BJ (cell line): ENCODE results near the gene CHCHD6. TPM values are rescaled to one million over a fixed set of nuclear protein-coding genes. Genes with fewer than 3 reads are reported as not detected.

Experiments used
- CTCF ChIA-PET: fragments of 350-600 bp; formaldehyde crosslinking; extraction: SDS; loops from one replicate; lab custom pipeline; 2021; ENCODE audit warnings: antibody characterized with exemption, inconsistent platforms; lab: Yijun Ruan, JAX
- POLR2A ChIA-PET: fragments of 300-600 bp; sonication (Branson Sonifier 250); formaldehyde crosslinking; extraction: SDS; loops from one replicate; lab custom pipeline; 2021; ENCODE audit warnings: antibody characterized with exemption; lab: Charles Lee
- DNase-seq: peaks from one replicate; pipeline ENCODE4 v3.0.0-alpha.2; 2011; ENCODE audit warnings: low read depth
- H3K27me3 ChIP-seq: 2 replicates; pipeline ENCODE4 v1.6.0; 2011; ENCODE audit warnings: low read length; ENCODE audit not compliant: control insufficient read depth, insufficient read depth
- H3K36me3 ChIP-seq: 2 replicates; pipeline ENCODE4 v1.5.1; 2011; ENCODE audit warnings: low read length; ENCODE audit not compliant: control insufficient read depth, insufficient read depth
- H3K4me3 ChIP-seq: 2 replicates; pipeline ENCODE4 v1.5.1; 2011; ENCODE audit warnings: low read depth, mild to moderate bottlenecking, control low read depth, low read length
- CTCF ChIP-seq: IDR thresholded peaks from 2 replicates; pipeline ENCODE4 v1.5.1; 2011; ENCODE audit warnings: low read depth, mild to moderate bottlenecking, control low read depth, inconsistent platforms, low read length, moderate library complexity; ENCODE audit not compliant: insufficient read depth
- polyA plus RNA-seq: library from polyadenylated mRNA; depleted of rRNA; stranded (reverse); fragments of >200 nt; gene quantifications from 2 replicates; pipeline ENCODE4 v1.2.3, GENCODE V29; 2011

CHCHD6 gene
- polyA plus RNA-seq, 1 experiment, result 23.7 TPM

DNA sequence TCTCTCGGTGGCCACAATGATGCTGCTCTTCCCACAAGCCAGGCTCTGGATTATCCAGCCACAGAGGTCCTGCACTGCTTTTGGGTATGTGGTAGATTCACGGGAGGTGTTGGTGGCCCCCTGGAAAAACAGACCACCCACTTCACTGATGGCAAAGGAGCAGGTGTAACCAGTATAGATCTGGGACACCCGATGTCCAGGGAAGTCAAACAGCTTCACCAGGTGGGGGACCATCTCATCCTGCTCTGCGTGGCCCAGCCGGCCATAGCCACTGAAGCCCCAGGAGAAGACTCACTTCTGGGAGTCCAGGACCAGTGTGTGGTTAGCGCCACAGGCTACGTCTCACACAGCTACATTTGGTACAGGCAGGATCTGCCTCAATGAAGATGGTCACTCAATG is 62.6 kb downstream of the CHCHD6 start:
- ChIA-PET POLR2A (no interaction called here), CTCF (interaction anchor here (2.0 kb wide), 1 partner anchor 14 kb away, joined by 5 read pairs; no protein-coding TSS in a partner anchor)

GRCh38 chr3:126768903-126769302 is 64.9 kb downstream of the CHCHD6 start:
- POLR2A ChIA-PET, result no interaction called here
- H3K4me3 ChIP-seq, result no peak overlapping the region
- no peak for DNase-seq
- H3K27me3 ChIP-seq, result no peaks in the 10 kb centered on the region
- H3K36me3 ChIP-seq, result 0 out of 2 replicates have a peak, but pooled peaks cover 1% of the 10 kb centered on the region
- no peak for TF ChIP-seq CTCF
- CTCF ChIA-PET, result no interaction called here

More for the DNA sequence above, 62.6 kb downstream of the CHCHD6 start:
- DNase-seq, result no peak
- H3K27me3 ChIP-seq, result no peaks in the 10 kb centered on the region
- TF ChIP-seq CTCF, result no peak
- H3K4me3 ChIP-seq, result no peak overlapping the region
- H3K36me3 ChIP-seq, result 0 out of 2 replicates have a peak, but pooled peaks cover 1% of the 10 kb centered on the region

- 0 out of 2 replicates have a peak, but pooled peaks cover 1% of the 10 kb centered on the region for H3K36me3 ChIP-seq
- CTCF ChIA-PET, result interaction anchor here (1.3 kb wide), 1 partner anchor 17 kb away, joined by 5 read pairs; no protein-coding TSS in a partner anchor
- no peak for TF ChIP-seq CTCF
- DNase-seq, result no peak
- POLR2A ChIA-PET, result no interaction called here
- no peaks in the 10 kb centered on the region for H3K27me3 ChIP-seq
- no peak overlapping the region for H3K4me3 ChIP-seq
These were observed 66.1 kb downstream of the CHCHD6 start for GRCh38 chr3:126770096-126770495.

- no peaks in the 10 kb centered on the region for H3K27me3 ChIP-seq
- no peak for DNase-seq
- no peak overlapping the region for H3K4me3 ChIP-seq
- CTCF ChIA-PET, result interaction anchor here (0.7 to 1.2 kb wide), 3 partner anchors 18 to 187 kb away, joined by 3 read pairs; no protein-coding TSS in a partner anchor
- no peak for TF ChIP-seq CTCF
- H3K36me3 ChIP-seq, result no peaks in the 10 kb centered on the region
- POLR2A ChIA-PET, result no interaction called here
These were observed 69.1 kb downstream of the CHCHD6 start for GRCh38 chr3:126773167-126773566.

DNA sequence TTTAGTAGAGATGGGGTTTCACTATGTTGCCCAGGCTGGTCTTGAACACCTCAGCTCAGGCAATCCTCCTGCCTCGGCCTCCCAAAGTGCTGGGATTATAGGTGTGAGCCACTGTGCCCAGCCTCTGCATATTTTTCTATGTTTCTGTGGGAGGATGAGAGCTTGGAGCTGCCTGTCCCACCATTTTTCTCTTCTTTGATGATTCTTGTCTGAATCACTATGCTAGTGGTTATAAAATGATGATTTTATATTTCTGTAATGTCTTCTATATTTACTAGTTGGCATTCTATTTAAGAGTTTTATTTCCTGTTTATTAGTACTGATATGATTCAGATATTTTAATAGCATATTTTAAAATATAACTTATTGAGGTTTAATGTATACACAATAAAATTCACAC is 69.7 kb downstream of the CHCHD6 start:
- no peak for TF ChIP-seq CTCF
- DNase-seq, result no peak
- H3K27me3 ChIP-seq, result no peaks in the 10 kb centered on the region
- POLR2A ChIA-PET, result interaction anchor here (0.5 kb wide), 1 partner anchor 209 kb away, joined by 3 read pairs; no protein-coding TSS in a partner anchor
- no peaks in the 10 kb centered on the region for H3K36me3 ChIP-seq
- no peak overlapping the region for H3K4me3 ChIP-seq
- CTCF ChIA-PET, result interaction anchor here (0.7 to 1.2 kb wide), 3 partner anchors 18 to 186 kb away, joined by 3 read pairs; no protein-coding TSS in a partner anchor
